GM12873 (cell line): ENCODE measurements around the gene SDR42E1.

Experiments used
- TF ChIP-seq, protein P1 (sequence below): IDR thresholded peaks from 2 replicates; pipeline ENCODE4 v1.5.1; 2012; ENCODE audit warnings: low read depth, mild to moderate bottlenecking, moderate library complexity, low read length, control low read depth; ENCODE audit not compliant: insufficient read depth; ENCODE audit errors: missing control alignments

Gene SDR42E1

DNA sequence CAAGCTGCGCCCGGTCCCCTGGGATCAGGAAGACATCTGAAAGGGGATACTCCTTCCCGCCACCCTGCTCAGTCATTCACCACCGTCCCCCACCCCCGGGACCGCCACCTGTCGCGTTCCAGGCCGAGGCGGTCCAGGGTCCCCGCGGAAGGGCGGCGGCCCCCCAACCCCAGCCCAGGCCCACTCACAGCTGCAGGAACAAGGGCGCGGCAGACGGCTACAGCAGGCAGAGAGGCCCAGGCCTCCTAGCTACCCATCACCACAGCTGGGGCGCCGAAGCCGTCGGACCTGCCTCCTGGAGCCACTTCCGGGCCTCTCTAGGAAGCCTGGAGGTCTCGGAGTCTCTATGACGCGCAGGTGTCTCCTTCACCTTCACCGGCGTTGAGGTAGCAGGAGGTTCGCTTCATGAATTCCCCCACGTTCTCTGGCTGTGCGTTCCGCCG, at the start of gene SDR42E1:
SDR42E1 (minus strand) TSS at position 272 of the 443 bp plus-strand sequence. CDS start 10,612 bp downstream, outside the sequence.
- TF ChIP-seq, protein P1, sequence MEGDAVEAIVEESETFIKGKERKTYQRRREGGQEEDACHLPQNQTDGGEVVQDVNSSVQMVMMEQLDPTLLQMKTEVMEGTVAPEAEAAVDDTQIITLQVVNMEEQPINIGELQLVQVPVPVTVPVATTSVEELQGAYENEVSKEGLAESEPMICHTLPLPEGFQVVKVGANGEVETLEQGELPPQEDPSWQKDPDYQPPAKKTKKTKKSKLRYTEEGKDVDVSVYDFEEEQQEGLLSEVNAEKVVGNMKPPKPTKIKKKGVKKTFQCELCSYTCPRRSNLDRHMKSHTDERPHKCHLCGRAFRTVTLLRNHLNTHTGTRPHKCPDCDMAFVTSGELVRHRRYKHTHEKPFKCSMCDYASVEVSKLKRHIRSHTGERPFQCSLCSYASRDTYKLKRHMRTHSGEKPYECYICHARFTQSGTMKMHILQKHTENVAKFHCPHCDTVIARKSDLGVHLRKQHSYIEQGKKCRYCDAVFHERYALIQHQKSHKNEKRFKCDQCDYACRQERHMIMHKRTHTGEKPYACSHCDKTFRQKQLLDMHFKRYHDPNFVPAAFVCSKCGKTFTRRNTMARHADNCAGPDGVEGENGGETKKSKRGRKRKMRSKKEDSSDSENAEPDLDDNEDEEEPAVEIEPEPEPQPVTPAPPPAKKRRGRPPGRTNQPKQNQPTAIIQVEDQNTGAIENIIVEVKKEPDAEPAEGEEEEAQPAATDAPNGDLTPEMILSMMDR = no peak

DNA sequence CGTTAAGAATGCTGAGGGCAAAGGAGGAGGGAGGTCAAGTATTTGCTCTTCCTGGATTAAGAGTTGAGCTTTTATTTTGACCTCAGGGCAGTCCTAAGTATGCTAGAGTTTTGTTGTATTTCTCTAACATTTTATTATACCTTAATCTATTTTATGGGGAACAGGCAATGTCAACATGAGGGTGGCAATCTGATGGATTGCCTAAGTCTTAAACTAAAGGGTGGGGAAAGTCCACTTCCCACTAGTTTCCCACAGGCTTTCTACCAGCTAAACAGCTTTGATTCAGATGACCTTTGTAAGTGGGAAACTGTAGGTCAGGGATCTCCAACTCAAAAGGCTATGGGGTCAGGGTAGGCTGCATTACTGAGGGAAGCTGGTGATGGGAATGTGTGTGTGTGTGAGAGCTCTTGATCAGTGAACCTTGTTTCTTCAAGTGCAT, 48.7 kb upstream of the SDR42E1 start:
- TF ChIP-seq, protein P1 = no peak

DNA sequence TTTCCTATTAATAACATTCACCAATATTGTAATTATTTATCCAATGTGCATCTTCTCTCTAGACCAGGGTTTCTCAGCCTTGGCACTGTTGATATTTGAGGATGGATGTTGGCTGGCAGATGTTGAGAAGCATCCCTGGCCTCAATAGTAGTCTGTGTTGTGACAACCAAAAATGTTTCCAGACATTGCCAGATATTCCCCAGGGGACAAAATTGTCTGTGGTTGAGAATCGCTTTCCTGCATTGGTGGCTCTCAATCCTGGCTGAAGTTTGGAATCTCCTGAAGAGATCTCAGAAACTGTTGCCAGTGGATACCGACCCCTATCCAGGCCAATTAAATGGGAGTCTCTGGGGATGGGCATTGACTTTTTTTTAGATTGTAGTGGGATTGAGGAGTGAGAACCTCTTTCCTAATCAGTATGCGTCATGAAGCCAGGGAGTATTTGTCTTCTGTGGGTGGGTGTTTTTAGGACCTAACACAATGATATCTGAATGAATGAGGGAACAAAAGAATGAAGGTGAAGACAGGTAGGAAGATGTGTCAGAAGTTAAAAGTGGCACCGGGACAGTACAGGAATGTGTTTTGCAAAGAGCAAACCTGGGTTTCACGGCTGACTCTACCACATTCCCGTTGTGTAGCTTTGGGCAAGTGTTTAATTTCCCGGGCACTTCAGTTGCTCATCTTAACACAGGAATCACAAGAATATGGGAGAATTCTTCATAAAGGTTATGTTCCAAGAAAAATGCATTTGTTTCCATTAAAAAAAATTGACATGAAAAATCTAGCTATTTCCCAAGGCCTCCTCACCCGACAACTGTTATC, 48.1 kb upstream of the SDR42E1 start:
- TF ChIP-seq, protein P1 = no peak

DNA sequence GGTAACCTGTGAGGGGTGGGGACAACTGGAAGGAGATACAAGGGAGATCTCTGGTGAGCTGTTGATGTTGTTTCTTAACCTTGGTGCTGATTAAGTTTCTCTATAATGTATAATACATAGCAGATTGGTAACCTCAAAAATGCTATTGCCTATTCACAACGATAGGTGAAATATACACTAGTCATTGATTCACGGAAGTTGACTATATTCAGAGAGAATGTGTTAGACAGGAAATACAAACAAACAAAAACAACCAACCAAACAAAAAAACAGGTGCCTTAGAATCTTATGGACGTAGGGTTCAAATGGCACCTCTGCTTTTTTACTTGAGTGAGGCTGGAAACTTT, 45.3 kb upstream of the SDR42E1 start:
- TF ChIP-seq, protein P1 = no peak

DNA sequence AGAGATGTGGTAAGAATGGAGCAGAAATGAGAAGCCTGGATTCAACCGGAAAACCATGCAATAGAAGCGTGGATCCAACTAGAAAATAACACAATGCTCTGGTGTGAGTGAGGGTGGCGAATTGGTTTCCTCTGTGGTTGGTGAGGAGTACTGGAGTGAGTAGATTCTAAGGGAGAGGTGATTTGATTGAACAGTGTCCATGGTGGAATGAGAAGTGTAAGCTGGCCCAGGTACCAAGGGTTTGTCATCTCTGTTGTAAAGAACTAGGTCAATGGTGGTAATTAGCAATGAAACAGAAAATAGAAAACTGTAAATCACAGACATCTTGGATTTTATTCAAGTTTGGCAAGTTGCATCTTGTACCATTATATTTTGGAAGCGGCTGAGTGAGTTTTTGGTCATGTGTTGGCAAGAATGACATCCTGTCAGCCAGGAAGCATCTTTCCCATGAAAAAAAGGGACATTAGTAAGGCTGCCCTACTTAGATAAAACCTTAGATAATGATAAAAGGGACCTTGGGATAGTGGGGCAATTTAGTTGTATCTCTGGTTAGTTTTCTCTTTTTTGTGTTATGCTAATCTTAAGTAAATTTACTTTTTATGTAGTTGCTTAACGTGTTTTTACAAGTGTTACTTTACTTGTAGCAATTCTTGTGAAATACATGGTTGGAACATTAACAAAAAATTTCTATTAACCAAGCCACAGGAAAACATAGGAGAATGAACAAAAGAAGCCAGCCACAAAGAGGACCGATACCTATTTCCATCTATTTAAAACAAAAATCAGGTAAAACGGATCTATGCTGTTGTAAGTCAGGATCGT, 44.7 kb upstream of the SDR42E1 start:
- TF ChIP-seq, protein P1 = no peak

DNA sequence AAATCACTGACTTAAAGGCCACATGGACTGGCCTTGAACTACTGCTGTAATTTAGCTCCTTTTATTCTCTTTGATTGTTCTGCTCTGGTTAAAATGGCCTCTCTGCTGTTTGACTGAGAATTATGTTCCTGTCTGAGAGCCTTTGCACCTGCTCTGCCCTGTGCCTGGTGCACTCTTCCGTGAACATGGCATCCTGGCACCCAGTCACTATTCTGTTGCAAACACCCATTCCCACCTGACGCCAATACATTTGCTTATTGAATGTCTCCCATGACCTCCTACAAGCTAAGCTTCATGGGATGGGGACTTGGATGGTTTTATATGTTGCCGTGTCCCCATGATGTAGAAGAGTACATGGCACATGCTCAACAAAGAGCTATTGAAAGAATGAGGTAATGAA, 43.8 kb upstream of the SDR42E1 start:
- TF ChIP-seq, protein P1 = no peak

DNA sequence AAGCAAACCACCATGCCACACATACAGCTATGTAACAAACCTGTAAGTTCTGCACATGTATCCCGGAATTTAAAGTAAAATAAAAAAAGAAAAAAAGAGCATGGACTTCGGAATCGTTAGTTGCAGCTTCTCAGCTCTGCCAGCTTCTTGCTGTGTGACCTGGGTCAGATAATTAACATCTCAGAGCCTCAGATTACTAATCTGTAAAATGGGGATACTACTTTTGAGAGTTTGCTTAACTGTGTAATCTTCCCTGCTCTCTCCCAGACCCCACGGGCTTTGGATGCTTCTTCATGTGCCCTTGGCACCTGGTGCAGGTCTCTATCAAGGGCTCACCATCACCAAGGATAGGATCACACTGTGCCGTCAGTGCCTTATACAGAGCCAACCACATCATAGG, 40.4 kb upstream of the SDR42E1 start:
- TF ChIP-seq, protein P1 = no peak
